GM18499 (cell line): ENCODE data around the gene ATG7.
"Not testable (repeated sequence)": the region's sequence is repeated elsewhere in the genome, so short reads cannot be mapped to it uniquely, and the experiment has no call there.

Experiments
- ATAC-seq: cut with Tn5 transposase; IDR thresholded peaks from one replicate; pipeline ENCODE4 v1.9.1; 2021; ENCODE audit warnings: moderate number of reproducible peaks; ENCODE audit not compliant: insufficient read depth, unreplicated experiment

The ATG7 gene

GRCh38 chr3:11558918-11559815 is 287.0 kb downstream of the ATG7 start:
- ATAC-seq = no peak

- no peak for ATAC-seq
Measured at GRCh38 chr3:11559816-11560633, 287.8 kb downstream of the ATG7 start.

GRCh38 chr3:11560746-11561145 is 288.5 kb downstream of the ATG7 start:
- ATAC-seq = no peak

GRCh38 chr3:11562277-11562881 is 290.2 kb downstream of the ATG7 start:
- no peak for ATAC-seq

GRCh38 chr3:11563159-11563864 is 291.1 kb downstream of the ATG7 start:
- no peak for ATAC-seq

- no peak for ATAC-seq
Measured at GRCh38 chr3:11563865-11564185, 291.6 kb downstream of the ATG7 start.

- no peak for ATAC-seq
Measured at GRCh38 chr3:11564577-11565001, 292.4 kb downstream of the ATG7 start.

- no peak for ATAC-seq
Measured at GRCh38 chr3:11565072-11565471, 292.9 kb downstream of the ATG7 start.

- ATAC-seq = no peak
Measured at GRCh38 chr3:11565492-11565891, 293.3 kb downstream of the ATG7 start.

GRCh38 chr3:11565932-11566331 is 293.7 kb downstream of the ATG7 start:
- no peak for ATAC-seq

- ATAC-seq = no peak
Measured at GRCh38 chr3:11566478-11566877, 294.3 kb downstream of the ATG7 start.

GRCh38 chr3:11566916-11567315 is 294.7 kb downstream of the ATG7 start:
- ATAC-seq = no peak

- ATAC-seq = no peak
Measured at GRCh38 chr3:11567516-11568467, 295.6 kb downstream of the ATG7 start.

GRCh38 chr3:11568503-11569155 is 296.4 kb downstream of the ATG7 start:
- no peak for ATAC-seq

- ATAC-seq = no peak
Measured at GRCh38 chr3:11569156-11569741, 297.1 kb downstream of the ATG7 start.

GRCh38 chr3:11570251-11570650 is 298.1 kb downstream of the ATG7 start:
- ATAC-seq = no peak

GRCh38 chr3:11570789-11571495 is 298.7 kb downstream of the ATG7 start:
- no peak for ATAC-seq

- not testable (repeated sequence) for ATAC-seq
Measured at GRCh38 chr3:11572660-11573059, 300.5 kb downstream of the ATG7 start.
